ENCODE data around the gene SAMD10. TPM values are rescaled to one million over a fixed set of nuclear protein-coding genes. Genes with fewer than 3 reads are reported as not detected.
A peak's percentile ranks its signal among the peaks of the same experiment; 100 is the strongest.

Gene SAMD10
- total and polyA plus RNA-seq, 2 of the 8 experiments (the other 6 are each of a cell fraction or from before 2014, with no cell fraction given), result 3.0 to 5.2 TPM

DNA sequence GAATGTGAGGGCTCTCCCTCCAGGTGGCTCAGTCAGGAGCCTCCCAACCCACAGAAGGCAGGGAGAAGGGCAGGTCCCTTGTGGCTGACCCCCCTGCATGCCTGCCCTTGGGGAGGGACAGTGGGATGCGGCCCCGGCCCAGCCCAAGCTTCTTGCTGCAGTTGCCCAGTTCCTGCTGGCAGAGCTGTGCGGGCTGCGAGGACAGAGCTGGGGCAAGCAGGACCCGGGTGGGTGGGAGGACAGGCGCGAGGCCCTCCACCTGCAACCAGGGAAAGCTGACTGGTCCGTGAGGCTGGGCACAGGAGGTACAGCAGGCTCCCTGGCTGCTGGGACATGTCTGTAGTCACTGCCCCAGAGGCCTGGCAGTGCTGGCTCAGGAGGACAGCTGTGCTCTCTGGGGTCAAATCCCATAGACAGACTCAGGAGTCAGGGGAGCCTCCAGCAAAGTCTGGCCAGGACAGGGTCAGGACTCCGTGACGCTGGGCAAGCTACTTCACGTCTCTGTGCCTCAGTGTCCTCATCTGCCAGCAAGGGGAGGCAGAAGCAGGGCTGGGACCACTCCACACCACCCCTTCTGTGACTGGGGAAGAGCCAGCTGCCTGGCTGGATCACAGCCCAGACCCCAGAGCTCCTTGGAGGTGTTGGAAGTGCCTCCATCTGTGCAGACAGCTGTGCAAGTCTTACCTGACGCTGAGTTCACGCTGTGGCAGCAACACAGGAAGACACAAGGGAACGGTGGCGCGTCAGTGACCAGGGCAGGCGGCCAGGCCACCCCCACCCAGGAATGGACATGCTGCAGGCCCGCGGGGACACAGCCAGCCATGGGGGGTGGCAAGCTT is 36.3 kb downstream of the SAMD10 start:
- 92% methylated on average over 17 of the region's 19 CpGs; no CpG with 5 or more reads in 1 of the 2 experiments for WGBS, 2 experiments (ENCODE audit: extremely low coverage in 1 of 2, insufficient coverage in 1 of 2, insufficient read length in 1 of 2, insufficient replicate concordance in 2 of 2, low coverage in 1 of 2, low lambda C conversion rate in 2 of 2, missing lambda C conversion rate in 1 of 2)
- no peaks in the 10 kb centered on the region for H3K27me3 ChIP-seq (replicated peaks in 1 of 4; ENCODE audit: control insufficient read depth in 3 of 4, extremely low read depth in 1 of 4, insufficient read depth in 3 of 4, low read length in 3 of 4)
- H3K4me1 ChIP-seq (replicated peaks in 1 of 4; ENCODE audit: control insufficient read depth in 3 of 4, insufficient read depth in 4 of 4, low read length in 3 of 4), result peaks cover 0 to 28% (median 13%) of the 10 kb centered on the region in 4 experiments; a peak in 6 of 7 replicates
- H2BK20ac ChIP-seq (ENCODE audit: low read length), result no peak overlapping the region
- H4K91ac ChIP-seq (replicated peaks; ENCODE audit: insufficient read length, low read length), result no peak overlapping the region
- no peak overlapping the region; the same call in 1 of the 2 replicates for H3K18ac ChIP-seq (ENCODE audit: extremely low read depth, low read length)
- ChIA-PET POLR2A (ENCODE audit: partially characterized antibody) (interaction anchor here (0.8 to 7.8 kb wide), 6 partner anchors 9 to 233 kb away, joined by 3 to 68 read pairs (median 6); partner anchors contain the start of gene UCKL1), CTCF (ENCODE audit: partially characterized antibody) (interaction anchor here (0.8 to 5.4 kb wide), 7 partner anchors 8 to 1083 kb away, joined by 3 to 28 read pairs (median 3); partner anchors contain the start of gene SAMD10)
- peaks cover 3 to 21% (median 14%) of the 10 kb centered on the region in 4 experiments; a peak in 5 of 8 replicates for H3K36me3 ChIP-seq (ENCODE audit: control insufficient read depth in 2 of 4, insufficient read depth in 4 of 4, low read length in 3 of 4)
- no peak overlapping the region for H3K56ac ChIP-seq (replicated peaks; ENCODE audit: insufficient read length, low read depth, low read length)
- no peak overlapping the region for H3K14ac ChIP-seq (ENCODE audit: insufficient read length)
- no peak overlapping the region; a peak in 1 of 7 replicates for H3K9ac ChIP-seq (replicated peaks in 1 of 4; ENCODE audit: extremely low read depth in 1 of 4, low read depth in 3 of 4, low read length in 3 of 4)
- no peak overlapping the region for H3K23ac ChIP-seq (ENCODE audit: insufficient read length)
- TF ChIP-seq RXRA (IDR thresholded peaks at IDR 0.05; ENCODE audit: insufficient read depth, low read depth, low read length), result no peak
- 0 out of 2 replicates have a peak, but pooled peaks have one; percentile 18 for TF ChIP-seq POLR2AphosphoS5 (IDR thresholded peaks at IDR 0.05; ENCODE audit: low read depth, low read length)
- H4K20me1 ChIP-seq (replicated peaks in 1 of 2; ENCODE audit: control insufficient read depth in 1 of 2, insufficient read depth in 2 of 2, low read length in 2 of 2), result peaks cover 17 to 33% of the 10 kb centered on the region in 2 experiments
- H3K23me2 ChIP-seq (ENCODE audit: low read depth, low read length), result peaks cover 12% of the 10 kb centered on the region
- no peak overlapping the region for H3K4ac ChIP-seq (replicated peaks; ENCODE audit: insufficient read length, low read depth, low read length)
- no peak overlapping the region; the same call in 1 of the 2 replicates for H3K27ac ChIP-seq (ENCODE audit: low read depth, low read length)
- peak overlapping the region in 1 of 4 experiments; percentile 42; a peak in 1 of 8 replicates for H3K4me3 ChIP-seq (ENCODE audit: extremely low read depth in 1 of 4, insufficient read depth in 2 of 4, low read depth in 3 of 4, low read length in 4 of 4)
- no peaks in the 10 kb centered on the region for H3K9me3 ChIP-seq (ENCODE audit: insufficient read depth in 2 of 2, low read depth in 1 of 2, low read length in 1 of 2)
- FAIRE-seq, result no peak
- H3K4me2 ChIP-seq (ENCODE audit: insufficient read depth in 1 of 2, low read depth in 2 of 2, low read length in 2 of 2), result peak overlapping the region; percentile 55 to 73; a peak in 2 of 4 replicates
- peak overlapping the region; percentile 60; the same call in 1 of the 2 replicates for H2BK12ac ChIP-seq (ENCODE audit: low read depth, low read length)
- H2BK15ac ChIP-seq (ENCODE audit: low read length), result no peak overlapping the region
- DNase-seq (ENCODE audit: low read depth in 1 of 2, low spot score in 2 of 2), result no peak
- peaks cover 0 to 22% of the 10 kb centered on the region in 2 experiments; a peak in 1 of 4 replicates for H3K79me2 ChIP-seq (ENCODE audit: control insufficient read depth in 1 of 2, insufficient read depth in 2 of 2, low read length in 2 of 2)
- no peak overlapping the region for H4K5ac ChIP-seq (ENCODE audit: insufficient read length, low read depth, low read length)
- peak overlapping the region; percentile 65; the same call in 1 of the 2 replicates for H2AK5ac ChIP-seq (ENCODE audit: low read depth, low read length)
- H4K8ac ChIP-seq (ENCODE audit: extremely low read depth, insufficient read depth, low read length), result peak overlapping the region; percentile 28; the same call in 1 of the 2 replicates
- no peak overlapping the region for H2BK120ac ChIP-seq (replicated peaks; ENCODE audit: low read depth, low read length)
- H3K79me1 ChIP-seq (ENCODE audit: low read depth, low read length), result peaks cover 5% of the 10 kb centered on the region
- no peak overlapping the region for H2AFZ ChIP-seq (ENCODE audit: low read length)
- peak overlapping the region; percentile 78; the same call in 1 of the 2 replicates for H2BK5ac ChIP-seq (ENCODE audit: low read depth, low read length)

Data from H1 (cell line).